Forelimb muscle (tissue), 1 donor: Measurements from ENCODE around the gene TSPY2. TPM values are rescaled to one million over a fixed set of nuclear protein-coding genes. Genes with fewer than 3 reads are reported as not detected.
"Not testable (repeated sequence)": the region's sequence is repeated elsewhere in the genome, so short reads cannot be mapped to it uniquely, and the experiment has no call there.

Source experiments
- DNase-seq: peaks from one replicate; pipeline ENCODE4 v3.0.0-alpha.2; 2013; ENCODE audit warnings: low read depth
- polyA plus RNA-seq: library from polyadenylated mRNA; unstranded; fragments of 120-200 nt; gene quantifications from one replicate; pipeline ENCODE4 v1.2.1, GENCODE V29; 2013; ENCODE audit not compliant: insufficient read length

The TSPY2 gene
- not detected for polyA plus RNA-seq

GRCh38 chrY:6245923-6246322 lies at the start of gene TSPY2:
Gene TSPY2, plus strand, starts transcription at chrY:6246223. Its CDS starts 46 bp downstream, at chrY:6246269.
- DNase-seq: not testable (repeated sequence)

GRCh38 chrY:6209565-6209964 lies 36.5 kb upstream of the TSPY2 start:
- DNase-seq: not testable (repeated sequence)

GRCh38 chrY:6217045-6217444 lies 29.0 kb upstream of the TSPY2 start:
- not testable (repeated sequence) for DNase-seq

- not testable (repeated sequence) for DNase-seq
These were observed 23.8 kb downstream of the TSPY2 start for GRCh38 chrY:6269839-6270238.
